ENCODE results near the gene OCLN.
"Not testable (repeated sequence)": the region's sequence is repeated elsewhere in the genome, so short reads cannot be mapped to it uniquely, and the experiment has no call there.

Gene OCLN

DNA sequence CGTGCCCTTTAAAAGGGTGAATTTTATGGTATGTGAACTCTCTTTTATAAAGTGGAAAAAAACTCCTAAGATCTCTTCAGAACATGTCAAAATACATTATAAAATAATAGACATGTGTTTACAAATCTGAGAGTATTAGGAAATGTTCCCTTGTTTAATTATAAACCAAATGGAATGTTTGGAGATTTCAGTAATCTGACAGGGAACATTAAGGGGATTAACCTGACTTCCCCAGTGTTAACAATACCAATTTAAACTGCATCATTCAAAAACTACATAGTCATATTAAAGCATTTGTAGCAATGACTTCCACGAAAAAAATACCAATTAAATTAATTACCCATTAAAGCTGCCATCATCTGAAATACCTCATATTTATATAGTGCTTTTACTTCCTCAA, 1.6 kb upstream of the OCLN start:
- no peak for DNase-seq

DNA sequence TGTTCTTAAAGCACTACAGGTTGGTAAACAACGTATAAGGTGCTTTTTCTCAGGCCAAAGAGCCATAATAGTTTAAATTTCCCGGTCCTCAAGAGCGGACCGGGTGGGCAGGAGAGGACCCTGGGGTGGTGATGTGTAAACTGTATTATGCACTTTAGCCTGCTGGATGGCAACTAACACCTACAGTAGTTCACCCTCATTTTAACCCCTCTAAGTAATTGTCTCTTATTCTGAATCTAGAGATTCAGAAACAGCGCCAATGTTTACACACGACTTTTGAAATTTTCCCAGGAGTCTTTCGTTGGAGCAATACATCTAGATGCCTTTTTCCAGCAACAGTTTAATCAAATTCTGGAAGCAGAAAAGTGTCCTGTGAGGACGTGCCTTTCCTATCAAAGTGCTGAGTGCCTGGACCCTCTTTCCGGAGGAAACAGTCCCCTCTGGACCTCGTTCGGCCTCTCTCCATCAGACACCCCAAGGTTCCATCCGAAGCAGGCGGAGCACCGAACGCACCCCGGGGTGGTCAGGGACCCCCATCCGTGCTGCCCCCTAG, 676 bp upstream of the OCLN start:
- DNase-seq = no peak

DNA sequence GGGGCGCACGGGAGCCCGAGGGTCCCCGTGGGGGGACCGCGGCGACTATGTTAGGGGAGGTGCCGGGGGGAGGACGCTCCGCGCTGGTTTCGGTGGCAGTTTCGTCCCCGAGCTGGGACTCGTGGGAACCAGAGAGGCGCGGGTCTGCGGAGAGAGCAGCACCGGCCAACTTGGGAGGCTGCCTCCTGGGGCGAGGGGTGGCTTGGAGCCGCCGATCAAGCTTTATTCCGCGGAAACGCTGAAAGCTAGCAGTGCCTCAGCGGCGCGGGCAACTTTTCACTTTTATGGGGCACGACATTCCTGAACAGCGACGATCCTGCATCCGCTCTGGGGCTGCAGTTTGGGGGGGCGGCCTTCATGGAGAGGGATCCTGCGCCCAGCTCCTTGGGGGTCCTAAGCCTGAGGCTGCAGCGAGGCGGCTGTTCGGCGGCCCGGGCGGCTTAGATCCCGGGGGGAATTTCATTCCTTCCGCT, 369 bp downstream of the OCLN start:
- DNase-seq = peak; percentile 19

DNA sequence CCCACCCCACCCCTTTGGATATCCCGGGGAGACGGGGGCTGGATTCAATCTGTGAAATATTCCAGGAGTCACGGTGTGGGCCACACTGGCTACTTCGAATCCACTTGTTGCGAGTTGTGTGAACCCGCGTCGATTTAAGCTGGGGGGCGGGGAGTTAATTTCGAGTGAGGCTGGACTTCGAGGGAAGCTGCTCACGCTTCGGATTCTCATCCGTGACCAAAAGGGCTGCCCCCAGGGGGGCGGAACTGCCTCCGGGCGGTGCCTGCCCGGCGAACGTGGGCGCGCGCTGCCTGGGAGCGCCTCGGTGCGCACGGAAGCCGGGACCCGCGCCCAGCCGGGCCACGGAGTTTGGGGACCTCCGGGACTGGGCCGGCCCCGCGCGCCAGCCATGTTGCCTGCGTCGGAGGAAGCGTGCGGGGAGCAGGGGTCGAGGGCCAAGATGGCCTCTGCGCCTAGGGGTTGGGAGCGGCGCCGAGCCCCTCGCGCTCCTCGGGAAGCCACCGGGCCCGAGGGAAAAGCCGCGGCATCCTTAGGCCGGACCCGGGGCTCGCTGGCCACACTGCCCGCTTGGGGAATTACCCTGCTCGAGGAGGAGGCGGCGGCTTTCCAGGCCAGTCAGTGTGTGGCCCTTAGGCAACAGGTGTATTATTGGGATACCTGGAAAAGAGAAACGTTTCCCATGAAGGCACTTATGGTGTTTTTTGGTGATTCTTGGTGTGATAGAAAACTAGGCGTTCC, 975 bp downstream of the OCLN start:
- peak; percentile 29 for DNase-seq

DNA sequence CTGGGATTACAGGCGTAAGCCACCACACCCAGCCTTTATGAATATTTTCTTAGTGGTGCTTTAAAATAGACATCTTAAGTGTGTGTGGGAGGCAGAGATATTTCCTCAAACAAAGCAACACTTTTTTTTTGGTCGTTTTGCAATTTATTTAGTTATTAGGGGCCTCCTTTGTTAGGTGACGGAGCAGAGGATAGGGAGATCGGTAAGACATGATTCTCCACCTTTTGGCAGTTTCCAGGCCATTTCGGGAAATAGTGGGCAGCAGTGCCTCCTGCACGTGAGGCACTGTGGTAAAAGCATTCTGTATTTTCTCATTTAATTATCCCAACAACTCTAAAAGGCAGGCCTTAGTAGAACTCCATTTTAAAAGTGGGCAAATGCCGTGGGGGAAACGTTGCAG, 1.9 kb downstream of the OCLN start:
- no peak for DNase-seq

DNA sequence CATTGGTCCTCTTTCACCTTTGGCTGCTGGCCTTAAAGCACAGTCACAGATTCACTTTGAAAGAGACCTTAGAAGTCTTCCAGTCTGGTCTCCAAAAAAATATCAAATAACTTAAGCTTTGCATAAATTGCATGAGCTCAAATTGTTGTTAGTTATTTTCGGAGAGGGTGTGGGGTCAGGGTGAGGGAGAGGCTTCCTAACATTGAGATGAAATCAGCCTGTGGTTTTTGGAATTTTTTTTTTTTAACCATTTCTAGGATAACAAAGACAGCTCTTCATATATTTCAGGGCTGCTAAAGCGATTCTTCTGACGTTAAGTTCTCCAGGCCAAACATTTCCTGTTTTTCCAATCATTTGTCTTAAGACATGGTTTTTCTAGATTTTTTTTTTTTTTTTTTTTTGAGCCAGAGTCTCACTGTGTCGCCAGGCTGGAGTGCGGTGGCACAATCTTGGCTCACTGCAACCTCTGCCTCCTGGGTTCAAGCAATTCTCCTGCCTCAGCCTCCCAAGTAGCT, 4.5 kb downstream of the OCLN start:
- DNase-seq = peak; percentile 39

DNA sequence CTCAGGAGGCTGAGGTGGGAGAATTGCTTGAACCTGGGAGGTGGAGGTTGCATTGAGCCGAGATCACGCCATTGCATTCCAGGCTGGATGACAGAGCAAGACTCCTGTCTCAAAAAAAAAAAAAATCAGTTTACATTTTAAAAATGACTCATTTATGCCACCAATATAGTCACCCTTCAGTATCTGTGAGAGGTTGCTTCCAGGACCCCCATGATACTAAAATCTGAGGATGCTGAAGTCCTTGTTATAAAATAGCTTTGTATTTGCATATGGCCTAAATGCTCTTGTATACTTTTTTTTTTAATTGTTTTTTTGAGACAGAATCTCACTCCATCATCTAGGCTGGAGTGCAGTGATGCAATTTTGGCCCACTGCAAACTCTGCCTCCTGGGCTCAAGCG, 5.8 kb downstream of the OCLN start:
- DNase-seq = peak; percentile 48

DNA sequence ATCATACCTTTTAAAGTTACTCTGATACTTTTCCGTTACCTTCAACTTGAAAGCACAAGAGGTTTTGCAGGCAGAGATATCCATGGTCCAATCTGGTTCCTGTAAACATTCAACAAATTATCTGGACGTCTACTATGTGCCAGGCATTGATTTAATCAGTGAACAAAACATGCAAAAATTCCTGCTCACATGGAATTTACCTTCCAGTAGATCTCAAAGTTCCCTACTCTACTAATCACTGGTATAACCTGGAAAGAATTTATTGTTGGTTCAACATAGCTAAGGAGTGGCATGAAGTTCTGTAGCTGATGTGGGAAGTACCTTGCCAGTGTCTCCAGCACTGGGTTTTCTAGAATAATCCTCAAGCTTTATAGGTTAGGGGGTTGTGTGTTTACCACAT, 9.8 kb downstream of the OCLN start:
- no peak for DNase-seq

DNA sequence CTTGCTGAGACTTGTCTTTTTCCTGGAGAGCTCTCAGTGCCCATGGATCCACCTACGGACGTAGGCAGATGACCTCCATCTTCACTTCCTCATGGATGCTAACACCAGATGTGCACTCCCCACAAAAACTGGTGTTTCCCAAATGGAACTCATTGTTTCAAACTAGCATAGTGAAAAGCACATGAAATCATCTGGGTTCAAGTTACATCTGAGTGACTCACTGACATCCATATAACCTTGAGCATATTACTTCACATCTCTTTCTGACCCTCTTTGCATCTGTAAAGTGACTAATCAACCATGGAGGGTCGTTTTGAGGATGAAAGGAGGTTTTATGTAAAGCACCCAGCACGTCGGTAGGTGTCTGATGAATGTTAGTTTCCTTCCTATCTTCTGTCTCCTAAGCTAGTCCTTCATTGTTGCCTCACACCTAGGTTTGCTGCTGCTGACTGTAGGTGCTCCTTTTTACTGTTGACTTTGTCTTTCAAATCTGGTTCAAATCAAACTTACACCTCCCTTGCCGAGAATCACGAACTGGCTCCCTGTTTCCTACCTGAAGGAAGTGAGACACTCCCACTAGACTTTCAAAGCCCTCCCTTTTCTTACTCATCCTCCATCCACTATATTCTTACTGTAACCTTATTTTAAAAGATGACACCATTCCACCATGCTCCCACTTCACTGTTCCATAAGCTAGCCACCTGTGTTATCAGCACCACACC, 10.3 kb downstream of the OCLN start:
- peak; percentile 71 for DNase-seq

DNA sequence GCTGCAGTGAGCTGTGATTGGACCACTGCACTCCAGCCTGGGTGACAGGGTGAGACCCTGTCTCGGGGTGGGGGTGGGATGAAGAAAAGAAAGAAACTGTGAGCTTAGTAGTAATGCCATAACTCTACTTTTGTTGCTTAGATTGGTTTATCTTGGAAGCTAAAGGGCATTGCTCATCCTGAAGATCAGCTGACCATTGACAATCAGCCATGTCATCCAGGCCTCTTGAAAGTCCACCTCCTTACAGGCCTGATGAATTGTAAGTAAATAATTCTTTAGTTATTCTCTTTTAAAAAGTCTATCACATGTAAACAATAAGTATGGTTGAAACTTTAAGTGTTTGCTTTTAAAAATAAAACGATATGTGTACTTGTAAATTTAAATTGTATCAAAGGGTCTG, 11.4 kb downstream of the OCLN start:
- no peak for DNase-seq

DNA sequence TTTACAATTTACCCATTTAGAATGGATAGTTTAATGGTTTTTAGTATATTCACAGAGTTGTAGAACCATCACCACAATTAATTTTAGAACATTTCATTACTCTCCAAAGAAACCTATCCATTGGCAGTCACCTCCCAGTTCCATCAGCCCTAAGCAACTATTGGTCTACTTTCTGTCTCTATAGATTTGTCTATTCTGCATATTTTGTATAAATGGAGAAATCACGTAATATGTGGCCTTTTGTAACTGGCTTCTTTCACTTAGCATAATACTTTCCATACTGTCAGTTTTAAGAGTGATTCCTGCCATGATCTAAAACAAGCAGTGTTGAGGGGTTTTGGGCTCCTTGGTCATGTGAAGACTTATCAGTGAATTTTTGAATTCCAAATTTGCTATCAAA, 12.7 kb downstream of the OCLN start:
- DNase-seq = no peak

DNA sequence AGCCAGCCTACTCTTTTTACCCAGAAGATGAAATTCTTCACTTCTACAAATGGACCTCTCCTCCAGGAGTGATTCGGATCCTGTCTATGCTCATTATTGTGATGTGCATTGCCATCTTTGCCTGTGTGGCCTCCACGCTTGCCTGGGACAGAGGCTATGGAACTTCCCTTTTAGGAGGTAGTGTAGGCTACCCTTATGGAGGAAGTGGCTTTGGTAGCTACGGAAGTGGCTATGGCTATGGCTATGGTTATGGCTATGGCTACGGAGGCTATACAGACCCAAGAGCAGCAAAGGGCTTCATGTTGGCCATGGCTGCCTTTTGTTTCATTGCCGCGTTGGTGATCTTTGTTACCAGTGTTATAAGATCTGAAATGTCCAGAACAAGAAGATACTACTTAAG, 16.6 kb downstream of the OCLN start:
- no peak for DNase-seq

DNA sequence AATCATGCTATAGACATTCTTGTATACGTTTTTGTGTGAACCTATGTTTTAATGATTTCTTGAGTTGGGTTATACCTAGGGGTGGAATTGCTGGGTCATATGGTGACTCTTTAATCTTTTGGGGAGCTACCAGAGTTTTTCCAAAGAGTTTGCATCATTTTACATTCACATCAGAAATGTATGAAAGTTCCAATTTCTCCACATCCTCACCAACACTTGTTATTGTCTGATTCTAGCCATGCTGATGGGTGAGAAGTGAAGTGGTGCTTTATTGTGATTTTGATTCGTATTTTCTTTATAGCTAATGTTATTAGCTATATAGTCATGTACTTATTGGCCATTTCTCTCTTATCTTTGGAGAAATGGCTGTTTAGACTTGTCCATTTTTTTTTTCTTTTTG, 18.1 kb downstream of the OCLN start:
- no peak for DNase-seq

DNA sequence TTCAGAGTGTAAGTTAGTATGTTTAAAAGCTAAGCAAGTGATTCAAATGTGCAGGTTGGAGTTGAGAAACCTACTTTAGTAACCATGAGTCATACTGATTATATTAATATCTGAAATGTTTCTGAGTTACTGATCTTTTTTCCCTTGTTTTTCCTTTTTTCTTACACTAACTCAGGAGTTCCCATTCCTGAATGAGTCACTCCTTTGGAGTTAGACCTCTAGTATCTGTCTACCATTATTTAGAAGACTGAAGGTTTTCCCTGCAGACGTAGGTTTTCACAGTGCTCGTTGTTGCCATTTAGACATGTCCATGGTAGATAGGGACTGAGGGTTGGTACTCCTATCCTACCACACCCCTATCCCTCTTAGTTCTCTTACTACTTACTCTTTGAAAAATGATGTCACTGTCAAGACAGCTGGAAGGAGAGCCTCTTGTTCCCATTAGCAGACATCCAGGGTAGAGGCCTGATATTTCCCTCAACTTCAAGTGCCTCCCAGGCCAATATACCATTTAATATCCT, 20.2 kb downstream of the OCLN start:
- peak; percentile 81 for DNase-seq

DNA sequence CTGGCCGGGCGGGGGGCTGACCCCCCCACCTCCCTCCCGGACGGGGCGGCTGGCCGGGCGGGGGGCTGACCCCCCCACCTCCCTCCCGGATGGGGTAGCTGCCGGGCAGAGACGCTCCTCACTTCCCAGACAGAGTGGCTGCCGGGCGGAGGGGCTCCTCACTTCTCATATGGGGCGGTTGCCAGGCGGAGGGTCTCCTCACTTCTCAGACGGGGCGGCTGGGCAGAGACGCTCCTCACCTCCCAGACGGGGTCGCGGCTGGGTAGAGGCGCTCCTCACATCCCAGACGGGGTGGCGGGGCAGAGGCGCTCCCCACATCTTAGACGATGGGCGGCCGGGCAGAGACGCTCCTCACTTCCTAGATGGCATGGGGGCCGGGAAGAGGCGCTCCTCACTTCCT, 23.0 kb downstream of the OCLN start:
- DNase-seq = not testable (repeated sequence)

DNA sequence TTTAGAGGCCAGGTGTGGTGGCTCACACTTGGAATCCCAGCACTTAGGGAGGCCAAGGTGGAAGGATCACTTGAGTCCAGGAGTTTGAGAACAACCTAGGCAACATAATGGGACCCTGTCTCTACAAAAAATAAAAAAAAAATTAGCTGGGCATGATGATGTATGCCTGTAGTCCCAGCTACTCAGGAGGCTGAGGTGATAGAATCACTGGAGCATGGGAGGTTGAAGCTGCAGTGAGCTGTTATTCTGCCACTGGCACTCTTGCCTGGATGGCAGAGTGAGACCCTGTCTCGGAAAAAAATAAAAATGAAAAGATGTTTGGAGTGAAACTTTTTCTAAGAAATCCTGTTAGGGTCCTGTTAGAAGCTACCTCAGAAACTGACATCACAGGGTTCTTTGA, 24.2 kb downstream of the OCLN start:
- no peak for DNase-seq

DNA sequence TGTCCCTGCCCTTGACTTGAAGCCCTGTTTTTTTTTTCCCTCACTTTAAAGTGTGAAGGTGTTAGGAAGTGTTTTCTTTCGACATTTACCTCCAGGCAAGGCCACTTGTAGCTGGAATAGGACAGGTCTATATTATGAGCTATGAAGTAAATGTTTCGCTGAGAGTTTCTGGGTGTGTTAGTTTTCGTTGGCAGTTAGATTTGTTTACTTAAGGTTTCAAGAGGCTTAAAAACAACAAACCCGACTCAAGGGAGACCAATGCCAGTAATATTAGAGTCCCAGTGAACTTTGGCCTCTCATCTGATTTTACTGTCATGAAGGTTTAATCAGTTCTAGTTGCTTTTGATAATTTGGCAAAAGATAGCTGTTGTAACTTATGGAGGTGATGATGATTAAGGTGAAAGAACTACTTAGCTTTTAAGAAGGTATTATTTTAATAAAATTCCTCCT, 25.2 kb downstream of the OCLN start:
- peak; percentile 68 for DNase-seq

DNA sequence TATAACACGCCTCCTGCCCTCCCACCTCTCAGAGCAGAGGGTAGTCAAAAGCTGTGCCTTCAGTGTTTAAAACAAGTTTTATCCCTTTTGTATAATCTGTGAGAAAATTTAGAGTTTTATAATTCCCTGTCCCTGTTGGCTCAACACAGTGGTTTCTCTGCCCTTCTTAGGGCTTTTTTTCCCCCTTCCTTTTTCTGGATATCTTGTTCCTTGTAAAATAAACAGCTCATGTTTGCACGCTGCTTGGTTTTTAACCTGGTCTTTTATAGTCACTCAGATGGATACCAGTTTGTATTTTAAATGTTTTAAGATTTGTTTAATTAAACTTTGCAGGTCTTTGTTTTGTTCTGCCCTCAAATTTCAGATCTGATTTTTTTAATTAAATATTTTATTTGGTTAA, 26.7 kb downstream of the OCLN start:
- no peak for DNase-seq

DNA sequence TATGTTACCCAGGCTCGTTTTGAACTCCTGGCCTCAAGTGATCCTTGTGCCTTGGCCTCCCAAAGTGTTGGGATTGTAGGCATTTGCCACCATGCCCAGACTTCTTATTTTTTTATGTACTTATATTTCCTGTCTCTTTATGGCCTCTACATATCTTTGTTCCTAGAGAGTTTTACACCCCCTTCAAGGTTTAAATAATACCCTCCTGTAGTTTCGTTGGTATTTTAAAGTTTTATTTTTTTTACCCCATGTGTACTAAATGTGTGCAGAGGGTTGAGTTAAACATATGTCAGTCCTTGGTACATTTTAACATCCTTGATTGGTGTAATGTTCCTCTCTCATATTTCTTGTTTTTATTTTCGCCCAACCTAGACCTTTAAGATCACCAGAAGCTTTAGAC, 29.4 kb downstream of the OCLN start:
- no peak for DNase-seq

DNA sequence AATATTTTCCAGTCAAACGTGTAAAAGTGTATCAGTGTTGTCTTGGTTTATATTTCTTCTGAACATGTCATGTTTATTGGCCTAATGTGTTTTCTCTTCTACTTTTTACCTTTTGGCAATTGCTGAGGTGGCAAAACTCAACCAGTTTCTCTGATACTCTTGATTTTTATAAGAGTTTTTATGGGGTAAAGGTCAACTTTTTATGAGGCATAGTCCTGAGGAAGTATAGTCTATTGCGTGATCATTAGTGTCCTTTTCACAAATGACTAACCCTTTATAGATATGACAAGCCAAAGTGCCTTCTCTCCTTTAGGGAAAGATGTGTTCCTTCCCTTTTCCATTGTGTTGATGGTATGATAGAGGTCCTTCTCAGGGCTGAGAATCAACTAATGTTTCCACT, 32.9 kb downstream of the OCLN start:
- no peak for DNase-seq

DNA sequence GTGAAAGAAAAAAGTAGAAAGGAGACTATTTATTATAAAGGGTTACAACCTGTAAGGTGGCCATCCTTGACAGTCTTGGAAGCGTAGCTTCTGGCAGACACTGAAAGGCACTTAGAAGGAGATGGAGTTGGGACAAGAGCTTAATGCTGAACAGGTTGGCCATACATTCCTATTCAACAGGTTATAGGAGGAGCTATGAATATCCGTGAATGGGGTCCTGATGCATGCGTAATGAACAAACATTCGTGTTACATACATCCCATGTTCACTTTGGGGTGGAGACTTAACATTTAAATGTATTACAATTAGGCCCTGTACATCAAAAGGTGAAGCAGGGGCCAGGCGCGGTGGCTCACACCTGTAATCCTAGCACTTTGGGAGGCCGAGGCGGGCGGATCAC, 34.1 kb downstream of the OCLN start:
- no peak for DNase-seq

DNA sequence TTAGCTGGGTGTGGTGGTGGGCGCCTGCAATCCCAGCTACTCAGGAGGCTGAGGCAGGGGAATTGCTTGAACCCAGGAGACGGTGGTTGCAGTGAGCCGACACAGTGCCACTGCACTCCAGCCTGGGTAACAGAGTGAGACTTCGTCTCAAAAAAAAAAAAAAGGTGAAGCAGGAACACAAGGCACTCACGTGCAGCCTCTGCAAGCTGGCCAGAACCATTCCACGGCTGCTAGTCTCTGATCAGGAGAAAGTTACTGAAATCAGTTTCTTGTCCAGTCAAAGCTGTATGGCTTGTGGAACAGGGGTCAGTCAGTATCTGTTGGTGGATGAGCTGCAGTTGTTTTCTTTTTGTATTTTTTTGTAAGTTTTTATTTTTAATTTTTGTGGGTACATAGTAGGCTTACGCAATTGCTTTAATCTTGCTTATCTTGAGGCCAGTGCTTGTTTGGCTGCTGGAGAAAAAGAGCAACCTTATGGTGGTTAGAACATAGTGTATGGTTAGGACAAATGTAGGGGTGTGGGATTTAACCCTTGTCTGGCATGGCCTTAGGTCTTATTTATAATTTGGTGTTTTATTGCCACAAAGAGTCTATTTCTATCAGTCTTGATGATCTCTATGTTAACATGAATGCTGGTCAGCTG, 34.7 kb downstream of the OCLN start:
- DNase-seq = no peak

DNA sequence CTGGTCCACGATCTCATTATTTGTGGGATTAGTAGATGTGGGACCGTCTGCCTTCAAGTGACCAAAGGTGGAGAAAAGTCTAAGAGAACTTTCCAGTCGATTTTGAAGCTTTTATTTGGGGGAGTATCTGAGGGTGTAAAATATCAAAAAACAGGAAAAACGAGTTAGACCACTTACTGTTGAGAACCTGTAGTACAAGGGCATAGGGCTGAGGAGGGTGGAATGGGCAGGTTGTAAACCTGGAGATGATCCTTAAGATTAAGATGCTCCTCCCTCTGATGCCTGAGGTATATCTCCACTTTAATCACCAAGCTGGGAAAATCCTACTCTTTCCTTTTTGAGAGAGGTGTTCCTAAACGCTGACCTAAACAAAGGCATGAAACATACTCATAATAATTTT, 35.4 kb downstream of the OCLN start:
- no peak for DNase-seq

All from fibroblast of skin of back (primary cell).